ENCODE data around the gene CCDC40. TPM values are rescaled to one million over a fixed set of nuclear protein-coding genes. Genes with fewer than 3 reads are reported as not detected.
A peak's percentile ranks its signal among the peaks of the same experiment; 100 is the strongest.

Gene CCDC40, protein sequence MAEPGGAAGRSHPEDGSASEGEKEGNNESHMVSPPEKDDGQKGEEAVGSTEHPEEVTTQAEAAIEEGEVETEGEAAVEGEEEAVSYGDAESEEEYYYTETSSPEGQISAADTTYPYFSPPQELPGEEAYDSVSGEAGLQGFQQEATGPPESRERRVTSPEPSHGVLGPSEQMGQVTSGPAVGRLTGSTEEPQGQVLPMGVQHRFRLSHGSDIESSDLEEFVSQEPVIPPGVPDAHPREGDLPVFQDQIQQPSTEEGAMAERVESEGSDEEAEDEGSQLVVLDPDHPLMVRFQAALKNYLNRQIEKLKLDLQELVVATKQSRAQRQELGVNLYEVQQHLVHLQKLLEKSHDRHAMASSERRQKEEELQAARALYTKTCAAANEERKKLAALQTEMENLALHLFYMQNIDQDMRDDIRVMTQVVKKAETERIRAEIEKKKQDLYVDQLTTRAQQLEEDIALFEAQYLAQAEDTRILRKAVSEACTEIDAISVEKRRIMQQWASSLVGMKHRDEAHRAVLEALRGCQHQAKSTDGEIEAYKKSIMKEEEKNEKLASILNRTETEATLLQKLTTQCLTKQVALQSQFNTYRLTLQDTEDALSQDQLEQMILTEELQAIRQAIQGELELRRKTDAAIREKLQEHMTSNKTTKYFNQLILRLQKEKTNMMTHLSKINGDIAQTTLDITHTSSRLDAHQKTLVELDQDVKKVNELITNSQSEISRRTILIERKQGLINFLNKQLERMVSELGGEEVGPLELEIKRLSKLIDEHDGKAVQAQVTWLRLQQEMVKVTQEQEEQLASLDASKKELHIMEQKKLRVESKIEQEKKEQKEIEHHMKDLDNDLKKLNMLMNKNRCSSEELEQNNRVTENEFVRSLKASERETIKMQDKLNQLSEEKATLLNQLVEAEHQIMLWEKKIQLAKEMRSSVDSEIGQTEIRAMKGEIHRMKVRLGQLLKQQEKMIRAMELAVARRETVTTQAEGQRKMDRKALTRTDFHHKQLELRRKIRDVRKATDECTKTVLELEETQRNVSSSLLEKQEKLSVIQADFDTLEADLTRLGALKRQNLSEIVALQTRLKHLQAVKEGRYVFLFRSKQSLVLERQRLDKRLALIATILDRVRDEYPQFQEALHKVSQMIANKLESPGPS
- total RNA-seq: 10 to 100 TPM in 2 of 5 donors, 1 to 10 TPM in 3; 3.5 to 56.2 (median 5.8) TPM
- 1 to 10 TPM in 2 of 3 donors, under 1 TPM in 1; 0.61 to 2.2 (median 1.6) TPM for polyA plus RNA-seq
- long read RNA-seq, donor 1: 0 reads
- long read RNA-seq, donor 2: 0 reads
- long read RNA-seq, donor 3: 0 reads
- long read RNA-seq, donor 4: 0 reads
- long read RNA-seq, donor 5: 0 reads
- long read RNA-seq, donor 6: 0 reads
- long read RNA-seq, donor 7: 0 reads
- long read RNA-seq, donor 8: 0 reads
- long read RNA-seq, donor 9: 0 reads
- long read RNA-seq, donor 10, partial matches to known transcripts: 0 of 1 reads
- long read RNA-seq, donor 10, other reads (novel, unspliced or antisense): 0 of 1 reads

DNA sequence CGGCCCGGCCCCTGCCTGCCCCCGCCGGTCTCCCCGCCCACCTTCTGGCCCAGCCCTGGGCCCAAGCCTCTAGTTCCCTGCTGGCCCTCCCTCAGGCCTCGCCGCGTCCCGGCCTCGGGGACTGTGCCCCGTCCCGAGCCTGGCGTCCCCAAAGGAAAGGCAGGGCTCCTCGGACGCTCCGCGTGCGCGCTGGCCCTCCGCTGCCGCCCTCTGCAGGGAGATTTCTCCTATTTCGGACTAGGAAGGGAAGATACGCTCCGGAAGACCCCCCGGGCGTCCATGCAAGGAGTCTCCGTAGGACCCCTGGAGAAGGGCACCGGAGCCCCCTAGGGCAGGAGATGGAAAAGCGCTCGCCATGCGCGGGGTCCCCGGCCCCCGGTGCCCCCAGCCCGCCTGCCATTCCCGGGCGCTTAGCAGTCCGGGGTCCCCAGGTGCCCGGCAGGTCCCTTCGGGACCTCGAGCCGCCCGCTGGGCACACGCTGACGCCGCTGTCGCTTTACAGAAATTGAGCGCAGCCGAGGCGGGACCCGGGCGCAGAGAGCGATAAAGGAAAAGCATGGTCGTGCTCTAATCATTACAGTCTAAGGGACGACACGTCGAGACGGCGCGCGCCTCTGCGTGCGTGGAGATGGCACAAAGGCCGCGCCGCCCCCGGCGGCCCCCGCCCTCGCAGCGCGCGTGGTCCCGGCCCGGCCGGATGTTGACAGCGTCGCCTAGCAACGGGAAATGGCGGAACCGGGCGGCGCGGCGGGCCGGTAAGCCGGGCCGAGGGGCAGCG is at the start of gene CCDC40:
Gene CCDC40, plus strand, starts transcription at position 706 of the 778 bp plus-strand sequence. Its CDS starts 21 bp downstream, at position 727.
- intact Hi-C loops (cut with DNase I; ENCODE audit: low total_unique reads): no loop called here

DNA sequence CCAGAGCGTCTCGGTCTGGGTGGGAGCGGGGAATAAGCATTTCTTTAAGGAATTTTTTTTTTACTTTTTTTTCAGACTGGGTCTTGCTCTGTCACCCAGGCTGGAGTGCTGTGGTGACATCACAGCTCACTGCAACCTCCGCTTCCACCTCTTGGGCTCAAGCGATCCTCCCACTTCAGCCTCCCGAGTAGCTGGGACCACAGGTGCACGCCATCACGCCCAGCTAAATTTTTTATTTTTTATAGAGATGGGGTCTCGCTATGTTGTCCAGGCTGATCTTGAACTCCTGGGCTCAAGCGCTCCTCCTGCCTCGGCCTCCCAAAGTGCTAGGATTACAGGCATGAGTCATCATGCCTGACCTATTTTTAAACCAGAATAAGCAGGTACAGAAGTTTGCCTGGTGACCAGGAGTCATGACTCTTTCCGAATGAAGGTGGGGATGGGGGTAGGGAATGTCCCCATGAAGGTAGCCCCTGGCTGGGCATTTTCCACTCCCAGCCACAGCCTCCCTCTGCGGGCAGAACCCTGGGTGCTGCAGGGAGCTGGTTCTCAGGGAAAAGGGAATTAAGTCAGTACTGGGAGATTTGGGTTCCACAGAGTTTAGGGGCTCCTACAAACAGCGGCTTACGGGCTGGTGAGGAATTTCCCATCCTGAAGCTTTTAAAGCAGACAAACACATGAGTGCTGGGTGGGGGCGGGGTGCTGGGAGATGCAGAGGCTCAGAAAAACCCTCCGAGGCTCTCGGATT is 49.1 kb upstream of the CCDC40 start:
- H3K4me3 ChIP-seq: peak overlapping the region in 1 of 4 donors; percentile 3
- peaks cover 51 to 79% (median 65%) of the 10 kb centered on the region in 4 donors for H3K4me1 ChIP-seq
- TF ChIP-seq, protein P1, sequence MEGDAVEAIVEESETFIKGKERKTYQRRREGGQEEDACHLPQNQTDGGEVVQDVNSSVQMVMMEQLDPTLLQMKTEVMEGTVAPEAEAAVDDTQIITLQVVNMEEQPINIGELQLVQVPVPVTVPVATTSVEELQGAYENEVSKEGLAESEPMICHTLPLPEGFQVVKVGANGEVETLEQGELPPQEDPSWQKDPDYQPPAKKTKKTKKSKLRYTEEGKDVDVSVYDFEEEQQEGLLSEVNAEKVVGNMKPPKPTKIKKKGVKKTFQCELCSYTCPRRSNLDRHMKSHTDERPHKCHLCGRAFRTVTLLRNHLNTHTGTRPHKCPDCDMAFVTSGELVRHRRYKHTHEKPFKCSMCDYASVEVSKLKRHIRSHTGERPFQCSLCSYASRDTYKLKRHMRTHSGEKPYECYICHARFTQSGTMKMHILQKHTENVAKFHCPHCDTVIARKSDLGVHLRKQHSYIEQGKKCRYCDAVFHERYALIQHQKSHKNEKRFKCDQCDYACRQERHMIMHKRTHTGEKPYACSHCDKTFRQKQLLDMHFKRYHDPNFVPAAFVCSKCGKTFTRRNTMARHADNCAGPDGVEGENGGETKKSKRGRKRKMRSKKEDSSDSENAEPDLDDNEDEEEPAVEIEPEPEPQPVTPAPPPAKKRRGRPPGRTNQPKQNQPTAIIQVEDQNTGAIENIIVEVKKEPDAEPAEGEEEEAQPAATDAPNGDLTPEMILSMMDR (IDR thresholded peaks at IDR 0.05): no peak
- TF ChIP-seq POLR2A (IDR thresholded peaks at IDR 0.05) (no peak), POLR2AphosphoS5 (IDR thresholded peaks at IDR 0.05) (no peak), EP300 (IDR thresholded peaks at IDR 0.05) (no peak)
- peak overlapping the region; percentile 39 to 82 (median 74) for H3K27ac ChIP-seq
- H3K36me3 ChIP-seq: no peaks in the 10 kb centered on the region
- DNase-seq: peak in 1 of 2 donors; percentile 49
- H3K9me3 ChIP-seq: no peaks in the 10 kb centered on the region
- intact Hi-C loops (cut with DNase I; ENCODE audit: low total_unique reads): no loop called here
- H3K27me3 ChIP-seq: no peaks in the 10 kb centered on the region
- WGBS, 5 donors: 60 to 73% (median 70%) methylated on average over 18 of the region's 18 CpGs

More for the DNA sequence above, at the start of gene CCDC40:
- Histone ChIP-seq H3K27me3 (peaks cover 0 to 6% (median 0%) of the 10 kb centered on the region in 3 donors), H3K9me3 (no peaks in the 10 kb centered on the region), H3K4me1 (peaks cover 8 to 41% (median 27%) of the 10 kb centered on the region in 4 donors), H3K27ac (peak within 1 kb of the TSS; percentile 87 to 95 (median 91)), H3K4me3 (peak within 1 kb of the TSS; percentile 77 to 83 (median 82)), H3K36me3 (peaks cover 0 to 14% (median 0%) of the 10 kb centered on the region in 4 donors)
- TF ChIP-seq POLR2AphosphoS5 (IDR thresholded peaks at IDR 0.05): peak; percentile 24 to 78 (median 75)
- no peak for TF ChIP-seq EP300 (IDR thresholded peaks at IDR 0.05)
- DNase-seq: peak; percentile 87 to 95
- 0 to 2% (median 0%) methylated on average over 2 to 89 of the region's 89 CpGs for WGBS, 5 donors

DNA sequence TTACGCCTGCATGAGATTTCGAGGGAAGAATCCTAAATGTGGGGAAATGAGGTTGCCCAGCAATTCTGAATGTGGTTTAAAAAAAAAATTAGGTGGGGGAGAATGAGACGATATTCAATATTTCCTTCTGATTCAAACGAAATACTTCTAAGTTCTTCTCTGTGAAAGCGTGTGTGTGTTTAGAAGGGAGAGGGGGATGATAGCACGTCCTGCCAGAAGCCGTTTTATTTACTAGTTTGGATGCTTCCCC is 48.6 kb upstream of the CCDC40 start:
- no peaks in the 10 kb centered on the region for H3K9me3 ChIP-seq
- intact Hi-C loops (cut with DNase I; ENCODE audit: low total_unique reads): no loop called here

More for the DNA sequence above, 48.6 kb upstream of the CCDC40 start:
- no peak for TF ChIP-seq POLR2AphosphoS5 (IDR thresholded peaks at IDR 0.05)
- TF ChIP-seq POLR2A (IDR thresholded peaks at IDR 0.05): no peak
- no peak for TF ChIP-seq EP300 (IDR thresholded peaks at IDR 0.05)
- TF ChIP-seq, protein P1 (IDR thresholded peaks at IDR 0.05): no peak
- Histone ChIP-seq H3K4me1 (peaks cover 56 to 84% (median 70%) of the 10 kb centered on the region in 4 donors), H3K27me3 (no peaks in the 10 kb centered on the region), H3K4me3 (peak overlapping the region in 1 of 4 donors; percentile 3), H3K27ac (peak overlapping the region; percentile 57 to 82 (median 74)), H3K36me3 (no peaks in the 10 kb centered on the region)
- DNase-seq: no peak
- WGBS, 5 donors: 31 to 41% (median 37%) methylated on average over 7 of the region's 7 CpGs

All from stomach (tissue), 19 donors.